HepG2 (cell line): ENCODE data around the gene ANKZF1. TPM values are rescaled to one million over a fixed set of nuclear protein-coding genes. Genes with fewer than 3 reads are reported as not detected.
A peak's percentile ranks its signal among the peaks of the same experiment; 100 is the strongest.

Experiments
- CSRNP2 ChIP-seq: sonication (generic); formaldehyde crosslinking; conservative IDR thresholded peaks from 2 replicates; pipeline ENCODE4 v1.8.0; 2022; ENCODE audit warnings: low read depth, missing genetic modification reagents
- E2F2 ChIP-seq: sonication (generic); formaldehyde crosslinking; IDR thresholded peaks from 2 replicates; pipeline ENCODE4 v1.4.0; 2020; ENCODE audit warnings: missing genetic modification reagents, borderline replicate concordance
- E2F5 ChIP-seq: sonication (generic); formaldehyde crosslinking; conservative IDR thresholded peaks from 2 replicates; pipeline ENCODE4 v1.4.0; 2020; ENCODE audit warnings: missing genetic modification reagents
- GMEB2 ChIP-seq: IDR thresholded peaks from 2 replicates; pipeline ENCODE4 v1.6.1; 2016; ENCODE audit warnings: missing biosample characterization, missing genetic modification reagents, low read depth
- ISL2 ChIP-seq: sonication (generic); formaldehyde crosslinking; IDR thresholded peaks from 2 replicates; pipeline ENCODE4 v1.5.0; 2020; ENCODE audit warnings: missing genetic modification reagents
- NFKBIZ ChIP-seq: IDR thresholded peaks from 2 replicates; pipeline ENCODE4 v1.6.1; 2018; ENCODE audit warnings: missing genetic modification reagents, missing compliant biosample characterization
- PHB2 ChIP-seq: fragments of 450-650 bp; IDR thresholded peaks from 2 replicates; pipeline ENCODE4 v1.6.1; 2018; ENCODE audit not compliant: partially characterized antibody
- RARA ChIP-seq: IDR thresholded peaks from 2 replicates; pipeline ENCODE4 v1.6.1; 2016; ENCODE audit warnings: missing genetic modification reagents, missing compliant biosample characterization
- RFX3 ChIP-seq: IDR thresholded peaks from 2 replicates; pipeline ENCODE4 v1.6.1; 2016; ENCODE audit warnings: missing biosample characterization, missing genetic modification reagents
- RNF219 ChIP-seq: sonication (generic); formaldehyde crosslinking; IDR thresholded peaks from 2 replicates; pipeline ENCODE4 v1.5.0; 2020; ENCODE audit warnings: mild to moderate bottlenecking, missing genetic modification reagents
- SATB2 ChIP-seq: sonication (generic); formaldehyde crosslinking; IDR thresholded peaks from 2 replicates; pipeline ENCODE4 v1.5.0; 2020; ENCODE audit warnings: missing genetic modification reagents
- SIX4 ChIP-seq: sonication (generic); formaldehyde crosslinking; IDR thresholded peaks from 2 replicates; pipeline ENCODE4 v1.4.0; 2020; ENCODE audit warnings: missing genetic modification reagents
- TBL1XR1 ChIP-seq: fragments of 150-350 bp; IDR thresholded peaks from 2 replicates; pipeline ENCODE4 v1.6.1; 2014; ENCODE audit warnings: borderline replicate concordance, low read length; ENCODE audit not compliant: partially characterized antibody
- TSC22D2 ChIP-seq: sonication (generic); formaldehyde crosslinking; IDR thresholded peaks from 2 replicates; pipeline ENCODE4 v1.5.1; 2020; ENCODE audit warnings: missing genetic modification reagents, mild to moderate bottlenecking, borderline replicate concordance
- ZFP62 ChIP-seq: sonication (generic); formaldehyde crosslinking; IDR thresholded peaks from 2 replicates; pipeline ENCODE4 v1.4.0; 2020; ENCODE audit warnings: missing genetic modification reagents
- ZNF382 ChIP-seq: sonication (generic); formaldehyde crosslinking; IDR thresholded peaks from 2 replicates; pipeline ENCODE4 v1.5.0; 2020; ENCODE audit warnings: missing genetic modification reagents, mild to moderate bottlenecking, borderline replicate concordance
- ZNF512B ChIP-seq: sonication (generic); formaldehyde crosslinking; IDR thresholded peaks from 2 replicates; pipeline ENCODE4 v1.5.1; 2020; ENCODE audit warnings: missing genetic modification reagents, mild to moderate bottlenecking, borderline replicate concordance
- ZNF670 ChIP-seq: sonication (generic); formaldehyde crosslinking; IDR thresholded peaks from 2 replicates; pipeline ENCODE4 v1.8.0; 2022; ENCODE audit warnings: mild to moderate bottlenecking, missing genetic modification reagents, borderline replicate concordance
- ZNF7 ChIP-seq: IDR thresholded peaks from 2 replicates; pipeline ENCODE4 v1.6.1; 2016; ENCODE audit warnings: missing biosample characterization, missing genetic modification reagents
- polyA plus RNA-seq, 8 experiments: library from polyadenylated mRNA; depleted of rRNA in 3 of 8; stranded (reverse) in 7 of 8; unstranded in 1 of 8; fragments of >200 nt; fragmentation: Illumina TruSeq in 4 of 8; extraction: Trizol in 4 of 8; gene quantifications; 2 replicates each; pipeline versions ENCODE4 v1.2.1 to v1.2.3, GENCODE V29; 2011 to 2016; ENCODE audit warnings: low read depth in 4 of 8, missing spikeins in 1 of 8, mixed read lengths in 1 of 8; ENCODE audit not compliant: insufficient read depth in 1 of 8
- total RNA-seq, 5 experiments: library from RNA; depleted of rRNA; stranded (reverse); fragments of >200 nt; fragmentation: Illumina TruSeq; extraction: Trizol; gene quantifications; 2 replicates each; pipeline ENCODE4 v1.2.3, GENCODE V29; 2016; ENCODE audit warnings: low read depth in 1 of 5

ANKZF1 gene
- total and polyA plus RNA-seq, 2 of the 13 experiments (the other 11 are each of a cell fraction or from before 2014, with no cell fraction given): 25.3 to 128 TPM

GRCh38 chr2:219277703-219278654, 48.4 kb downstream of the ANKZF1 start (continued):
- TF ChIP-seq ZNF512B (CRISPR knock-in tag) (no peak), ISL2 (CRISPR knock-in tag) (no peak), TBL1XR1 (no peak), RNF219 (CRISPR knock-in tag) (no peak), GMEB2 (CRISPR knock-in tag) (no peak), E2F5 (CRISPR knock-in tag) (no peak), TSC22D2 (CRISPR knock-in tag) (peak; percentile 69; the same call in 1 of the 2 replicates), CSRNP2 (CRISPR knock-in tag) (no peak), ZNF382 (no peak), PHB2 (no peak), SATB2 (CRISPR knock-in tag) (no peak), E2F2 (CRISPR knock-in tag) (no peak), ZFP62 (CRISPR knock-in tag) (no peak), RARA (CRISPR knock-in tag) (no peak), ZNF670 (CRISPR knock-in tag) (no peak), ZNF7 (no peak), RFX3 (CRISPR knock-in tag) (no peak), SIX4 (no peak), NFKBIZ (CRISPR knock-in tag) (no peak)
